Common myeloid progenitor, CD34-positive (primary cell): Measurements from ENCODE around the gene ZNF787.

ENCODE experiments used
- CTCF ChIA-PET: fragments of 350-600 bp; sonication (Branson Sonifier 250); formaldehyde crosslinking; loops from one replicate; lab custom pipeline; 2021; ENCODE audit warnings: antibody characterized with exemption; lab: Charles Lee
- POLR2A ChIA-PET: fragments of 350-600 bp; sonication (Branson Sonifier 250); formaldehyde crosslinking; loops from one replicate; lab custom pipeline; 2021; ENCODE audit warnings: antibody characterized with exemption; lab: Charles Lee
- DNase-seq, 3 donors: peaks; one replicate each; pipeline versions ENCODE4 v3.0.0 to v3.0.0-alpha.2; 2013
- H3K27ac ChIP-seq, 2 experiments: 1 replicate in 1 of 2; 2 replicates in 1 of 2; pipeline ENCODE4 v1.7.0; 2013; ENCODE audit warnings: inconsistent platforms in 2 of 2, low read length in 2 of 2, mild to moderate bottlenecking in 2 of 2, low read depth in 1 of 2, moderate library complexity in 1 of 2; ENCODE audit not compliant: severe bottlenecking in 2 of 2, insufficient read depth in 1 of 2, poor library complexity in 1 of 2
- H3K27me3 ChIP-seq, 5 experiments: replicated peaks in 2 of 5; 1 replicate in 3 of 5; 2 replicates in 2 of 5; pipeline versions ENCODE4 v1.6.1 to v1.7.0; 2013; ENCODE audit warnings: low read length in 4 of 5, mild to moderate bottlenecking in 2 of 5, moderate library complexity in 2 of 5, inconsistent platforms in 1 of 5; ENCODE audit not compliant: insufficient read depth in 5 of 5, control insufficient read depth in 4 of 5
- H3K36me3 ChIP-seq, 4 experiments: 1 replicate in 2 of 4; 2 replicates in 2 of 4; pipeline versions ENCODE4 v1.6.1 to v1.7.0; 2013; ENCODE audit warnings: low read length in 3 of 4, control low read depth in 1 of 4, mild to moderate bottlenecking in 1 of 4; ENCODE audit not compliant: control insufficient read depth in 4 of 4, insufficient read depth in 4 of 4
- H3K4me1 ChIP-seq, 4 experiments: 1 replicate in 3 of 4; 2 replicates in 1 of 4; pipeline versions ENCODE4 v1.6.1 to v1.7.1; 2013; ENCODE audit warnings: low read length in 3 of 4, mild to moderate bottlenecking in 3 of 4, control low read depth in 1 of 4, inconsistent platforms in 1 of 4, moderate library complexity in 1 of 4; ENCODE audit not compliant: control insufficient read depth in 4 of 4, insufficient read depth in 4 of 4; ENCODE audit errors: control extremely low read depth in 1 of 4
- H3K4me3 ChIP-seq, 7 experiments: 1 replicate in 4 of 7; 2 replicates in 3 of 7; pipeline versions ENCODE4 v1.5.1 to v1.7.0; 2013; ENCODE audit warnings: mild to moderate bottlenecking in 7 of 7, low read length in 6 of 7, moderate library complexity in 6 of 7, inconsistent platforms in 2 of 7, low read depth in 2 of 7, control low read depth in 1 of 7; ENCODE audit not compliant: insufficient read depth in 4 of 7, control insufficient read depth in 1 of 7; ENCODE audit errors: extremely low read depth in 1 of 7
- H3K9me3 ChIP-seq, 5 experiments: 1 replicate in 4 of 5; 2 replicates in 1 of 5; pipeline versions ENCODE4 v1.6.1 to v1.7.1; 2013; ENCODE audit warnings: low read length in 4 of 5, mild to moderate bottlenecking in 2 of 5, inconsistent platforms in 1 of 5, low read depth in 1 of 5, moderate library complexity in 1 of 5; ENCODE audit not compliant: control insufficient read depth in 4 of 5, insufficient read depth in 2 of 5; ENCODE audit errors: control extremely low read depth in 1 of 5
- WGBS: methylation state at CpG from one replicate; pipeline ENCODE4 v1.1.5; 2013; ENCODE audit not compliant: insufficient coverage; 5-methylcytosine and 5-hydroxymethylcytosine counted together

The ZNF787 gene

GRCh38 chr19:56085571-56086275 is 35.4 kb downstream of the ZNF787 start:
- WGBS = 95% methylated on average over 6 of the region's 10 CpGs
- H3K27me3 ChIP-seq = peaks cover 0 to 5% (median 0%) of the 10 kb centered on the region in 5 experiments
- H3K4me1 ChIP-seq = peaks cover 0 to 11% (median 8%) of the 10 kb centered on the region in 4 experiments
- CTCF ChIA-PET = interaction anchor here (1.2 to 2.5 kb wide), 3 partner anchors 9 to 86 kb away, joined by 3 to 6 read pairs (median 4); no protein-coding TSS in a partner anchor
- H3K9me3 ChIP-seq = no peaks in the 10 kb centered on the region
- H3K36me3 ChIP-seq = peaks cover 2 to 37% (median 27%) of the 10 kb centered on the region in 4 experiments
- H3K27ac ChIP-seq = no peak overlapping the region
- DNase-seq = no peak
- POLR2A ChIA-PET = no interaction called here
- H3K4me3 ChIP-seq = no peak overlapping the region

- ChIA-PET CTCF (interaction anchor here (1.2 to 2.5 kb wide), 3 partner anchors 8 to 87 kb away, joined by 3 to 6 read pairs (median 4); no protein-coding TSS in a partner anchor), POLR2A (no interaction called here)
- H3K9me3 ChIP-seq = no peaks in the 10 kb centered on the region
- H3K36me3 ChIP-seq = peaks cover 2 to 31% (median 24%) of the 10 kb centered on the region in 4 experiments
- peaks cover 0 to 12% (median 10%) of the 10 kb centered on the region in 4 experiments for H3K4me1 ChIP-seq
- 91% methylated on average over 18 of the region's 18 CpGs for WGBS
- no peak overlapping the region for H3K27ac ChIP-seq
- peaks cover 0 to 5% (median 0%) of the 10 kb centered on the region in 5 experiments for H3K27me3 ChIP-seq
- no peak for DNase-seq
- no peak overlapping the region for H3K4me3 ChIP-seq
Measured at GRCh38 chr19:56084835-56085536, 36.1 kb downstream of the ZNF787 start.

GRCh38 chr19:56083668-56084067 is 37.4 kb downstream of the ZNF787 start:
- CTCF ChIA-PET = interaction anchor here (4.5 kb wide), 1 partner anchor 88 kb away, joined by 23 read pairs; no protein-coding TSS in a partner anchor
- no peaks in the 10 kb centered on the region for H3K9me3 ChIP-seq
- peak in 1 of 3 donors; percentile 15 for DNase-seq
- peaks cover 2 to 19% (median 14%) of the 10 kb centered on the region in 4 experiments for H3K36me3 ChIP-seq
- peaks cover 0 to 5% (median 0%) of the 10 kb centered on the region in 5 experiments for H3K27me3 ChIP-seq
- no CpG with 5 or more reads among the region's 9 CpGs for WGBS
- peaks cover 0 to 12% (median 10%) of the 10 kb centered on the region in 4 experiments for H3K4me1 ChIP-seq
- POLR2A ChIA-PET = no interaction called here
- no peak overlapping the region for H3K27ac ChIP-seq
- H3K4me3 ChIP-seq = no peak overlapping the region

- Histone ChIP-seq H3K4me3 (peak overlapping the region; percentile 11 to 63 (median 50)), H3K36me3 (peaks cover 2 to 8% (median 6%) of the 10 kb centered on the region in 4 experiments), H3K27me3 (peaks cover 0 to 5% (median 0%) of the 10 kb centered on the region in 5 experiments), H3K9me3 (no peaks in the 10 kb centered on the region), H3K27ac (no peak overlapping the region), H3K4me1 (peaks cover 0 to 12% (median 10%) of the 10 kb centered on the region in 4 experiments)
- CTCF ChIA-PET = interaction anchor here (0.6 to 5.4 kb wide), 16 partner anchors 8 to 287 kb away, joined by 3 to 39 read pairs (median 6); no protein-coding TSS in a partner anchor
- WGBS = 2% methylated on average over 30 of the region's 36 CpGs
- POLR2A ChIA-PET = no interaction called here
- DNase-seq = peak; percentile 77 to 90 (median 89)
Measured at GRCh38 chr19:56080669-56081401, 40.3 kb downstream of the ZNF787 start.

- Histone ChIP-seq H3K4me3 (no peak overlapping the region), H3K27ac (no peak overlapping the region), H3K4me1 (peaks cover 0 to 12% (median 10%) of the 10 kb centered on the region in 4 experiments), H3K36me3 (no peaks in the 10 kb centered on the region), H3K9me3 (no peaks in the 10 kb centered on the region), H3K27me3 (peaks cover 0 to 5% (median 0%) of the 10 kb centered on the region in 5 experiments)
- POLR2A ChIA-PET = no interaction called here
- WGBS = 89% methylated on average over 4 of the region's 7 CpGs
- CTCF ChIA-PET = interaction anchor here (1.9 to 5.6 kb wide), 4 partner anchors 12 to 173 kb away, joined by 5 to 39 read pairs (median 28); no protein-coding TSS in a partner anchor
- DNase-seq = no peak
Measured at GRCh38 chr19:56079609-56080008, 41.5 kb downstream of the ZNF787 start.

DNA sequence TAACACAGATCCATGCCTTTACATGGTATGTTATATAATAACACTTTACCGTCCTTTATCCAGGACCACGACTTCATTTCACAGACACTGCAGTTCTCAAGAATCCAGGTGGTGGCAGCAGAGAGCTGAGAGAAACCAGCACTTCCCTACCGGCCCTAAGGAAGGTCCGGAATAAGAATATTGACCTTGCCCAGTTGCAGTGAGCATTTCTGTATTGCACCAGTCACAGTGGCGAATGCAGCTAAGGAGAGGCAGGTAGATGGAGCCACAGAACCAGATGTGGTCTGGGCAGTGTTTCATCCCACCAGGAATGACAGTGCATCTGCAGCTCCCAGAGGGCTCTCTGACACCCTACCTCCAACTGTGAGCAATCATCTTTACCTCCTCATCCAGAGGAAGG is 44.6 kb downstream of the ZNF787 start:
- 41% methylated on average over 4 of the region's 5 CpGs for WGBS
- H3K4me3 ChIP-seq = no peak overlapping the region
- no peak overlapping the region for H3K27ac ChIP-seq
- peaks cover 0 to 10% (median 9%) of the 10 kb centered on the region in 4 experiments for H3K4me1 ChIP-seq
- DNase-seq = peak; percentile 31 to 63 (median 48)
- CTCF ChIA-PET = interaction anchor here (0.6 to 5.6 kb wide), 15 partner anchors 9 to 273 kb away, joined by 3 to 33 read pairs (median 4); no protein-coding TSS in a partner anchor
- H3K36me3 ChIP-seq = no peaks in the 10 kb centered on the region
- no peaks in the 10 kb centered on the region for H3K27me3 ChIP-seq
- POLR2A ChIA-PET = no interaction called here
- H3K9me3 ChIP-seq = no peaks in the 10 kb centered on the region
